GM12878 (cell line): ENCODE results near the gene CAMTA1. TPM values are rescaled to one million over a fixed set of nuclear protein-coding genes. Genes with fewer than 3 reads are reported as not detected.

ENCODE experiments used
- EGR1 ChIP-seq, 2 experiments: IDR thresholded peaks; 1 replicate in 1 of 2; 2 replicates in 1 of 2; pipeline ENCODE4 v1.6.1; 2011 to 2012; ENCODE audit warnings: low read depth in 2 of 2, low read length in 2 of 2, borderline replicate concordance in 1 of 2, mild to moderate bottlenecking in 1 of 2, moderate library complexity in 1 of 2
- ESRRA ChIP-seq: IDR thresholded peaks from 2 replicates; pipeline ENCODE4 v1.6.1; 2012; ENCODE audit warnings: mild to moderate bottlenecking, low read length, improper control_type of control experiment
- FOXK2 ChIP-seq: fragments of 450-650 bp; IDR thresholded peaks from 2 replicates; pipeline ENCODE4 v1.6.1; 2017; ENCODE audit warnings: mild to moderate bottlenecking, moderate library complexity
- JUND ChIP-seq: IDR thresholded peaks from 2 replicates; pipeline ENCODE4 v1.6.1; 2012; ENCODE audit warnings: low read depth, mild to moderate bottlenecking, low read length, improper control_type of control experiment, moderate library complexity
- MEF2B ChIP-seq: fragments of 450-650 bp; IDR thresholded peaks from 2 replicates; pipeline ENCODE4 v1.6.1; 2018; ENCODE audit warnings: mild to moderate bottlenecking, moderate library complexity; ENCODE audit not compliant: partially characterized antibody, poor library complexity, severe bottlenecking
- NR2C1 ChIP-seq: fragments of 450-650 bp; IDR thresholded peaks from 2 replicates; pipeline ENCODE4 v1.6.1; 2017; ENCODE audit warnings: antibody characterized with exemption, mild to moderate bottlenecking, moderate library complexity
- POLR2A ChIP-seq: IDR thresholded peaks from 2 replicates; pipeline ENCODE4 v1.6.1; 2011; ENCODE audit warnings: low read depth, mild to moderate bottlenecking, low read length
- POLR2AphosphoS2 ChIP-seq: IDR thresholded peaks from 2 replicates; pipeline ENCODE4 v1.6.1; 2011; ENCODE audit warnings: low read depth, mild to moderate bottlenecking, low read length, improper control_type of control experiment, moderate library complexity
- SMAD1 ChIP-seq: fragments of 450-650 bp; IDR thresholded peaks from 2 replicates; pipeline ENCODE4 v1.6.1; 2018; ENCODE audit warnings: mild to moderate bottlenecking, low read depth; ENCODE audit not compliant: partially characterized antibody
- SRF ChIP-seq, 2 experiments: IDR thresholded peaks; 2 replicates each; pipeline ENCODE4 v1.6.1; 2011; ENCODE audit warnings: low read depth in 2 of 2, low read length in 2 of 2, mild to moderate bottlenecking in 1 of 2, moderate library complexity in 1 of 2
- ZNF24 ChIP-seq: fragments of 450-650 bp; IDR thresholded peaks from 2 replicates; pipeline ENCODE4 v1.6.1; 2017; ENCODE audit warnings: antibody characterized with exemption, mild to moderate bottlenecking
- polyA plus RNA-seq, 11 experiments: library from polyadenylated mRNA; depleted of rRNA in 4 of 11; unstranded in 6 of 11; stranded (reverse) in 5 of 11; fragments of >200 nt; fragmentation: Nextera tagmentation in 4 of 11; fragmentation: Illumina TruSeq in 1 of 11; extraction: Ambion mirVana in 4 of 11; extraction: Trizol in 1 of 11; gene quantifications; 1 replicate in 1 of 11; 2 replicates in 10 of 11; pipeline versions ENCODE4 v1.2.1 to v1.2.3, GENCODE V29; 2011 to 2016; ENCODE audit warnings: inconsistent platforms in 2 of 11, missing spikeins in 2 of 11, low read depth in 1 of 11
- total RNA-seq, 4 experiments: library from RNA; depleted of rRNA in 3 of 4; stranded (reverse); fragments of >200 nt in 3 of 4; fragmentation: Illumina TruSeq in 1 of 4; extraction: Trizol in 1 of 4; gene quantifications; 2 replicates each; pipeline versions ENCODE4 v1.2.1 to v1.2.3, GENCODE V29; 2013 to 2021
- TF ChIP-seq, protein P1 (sequence below): IDR thresholded peaks from 2 replicates; pipeline ENCODE4 v1.6.1; 2011; ENCODE audit warnings: mild to moderate bottlenecking, low read depth, low read length, moderate library complexity; ENCODE audit not compliant: insufficient replicate concordance
- TF ChIP-seq, protein P2 (sequence below): fragments of 450-650 bp; formaldehyde crosslinking; IDR thresholded peaks from 2 replicates; pipeline ENCODE4 v1.4.0; 2022; ENCODE audit warnings: mild to moderate bottlenecking, moderate library complexity
- TF ChIP-seq, protein P3 (sequence below): fragments of 450-650 bp; IDR thresholded peaks from 2 replicates; pipeline ENCODE4 v1.6.1; 2016; ENCODE audit warnings: mild to moderate bottlenecking, moderate library complexity, borderline replicate concordance

CAMTA1 gene
- total and polyA plus RNA-seq, 10 of the 15 experiments (the other 5 are each of a cell fraction or from before 2014, with no cell fraction given) = 37.7 to 148 (median 76.4) TPM

DNA sequence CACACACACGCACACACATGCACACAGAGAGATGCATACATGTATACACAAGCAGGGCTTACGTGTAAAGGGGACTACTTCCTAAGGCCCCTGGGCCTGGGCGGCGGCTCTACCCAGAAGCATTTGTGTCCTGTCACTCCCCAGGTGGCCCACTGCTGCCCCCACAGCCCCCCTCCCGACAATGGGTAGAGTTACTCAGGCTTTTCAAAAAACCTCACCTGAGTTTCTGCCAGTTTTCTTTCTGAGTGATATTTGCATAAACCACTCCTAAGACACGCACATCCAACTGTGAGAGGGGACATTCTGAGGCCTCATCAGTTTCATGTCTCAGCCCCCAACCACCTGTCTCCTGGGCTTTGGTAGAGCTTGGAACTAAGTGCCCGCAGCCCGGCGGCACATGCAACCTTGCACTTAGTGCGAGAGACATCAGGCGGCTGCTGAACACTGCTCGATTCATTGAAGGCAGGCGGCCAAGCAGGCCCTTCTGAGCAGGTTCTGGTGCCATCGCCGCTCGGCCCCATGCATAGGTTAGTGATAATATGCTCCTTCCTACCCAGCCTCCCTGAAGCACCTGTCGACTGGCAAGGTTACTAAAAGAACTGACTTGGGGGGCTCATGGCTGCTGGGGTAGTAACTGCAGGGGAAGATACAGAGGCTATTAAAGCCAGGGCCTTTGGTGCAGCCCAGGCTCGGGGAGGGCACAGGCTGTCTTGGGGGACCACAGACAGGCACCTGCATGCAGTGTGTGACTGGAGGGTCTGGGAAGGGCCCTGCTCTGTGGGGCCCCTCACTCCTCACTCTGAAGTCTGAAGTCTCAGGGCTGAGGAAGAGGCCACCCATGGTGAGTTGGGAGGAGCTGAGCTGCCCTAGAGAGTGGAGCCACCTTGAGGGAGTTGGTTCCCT, 621.6 kb downstream of the CAMTA1 start (continued):
- TF ChIP-seq ESRRA (no peak), NR2C1 (no peak), ZNF24 (no peak), EGR1 (IDR thresholded peaks at IDR 0.05; ENCODE audit: borderline replicate concordance in 1 of 2, low read depth in 2 of 2, low read length in 2 of 2) (no peak), POLR2AphosphoS2 (no peak), MEF2B (peak; percentile 49), SRF (IDR thresholded peaks at IDR 0.05; ENCODE audit: low read depth in 2 of 2, low read length in 2 of 2) (no peak), SMAD1 (no peak), POLR2A (no peak), FOXK2 (no peak), JUND (no peak)
- TF ChIP-seq, protein P1, sequence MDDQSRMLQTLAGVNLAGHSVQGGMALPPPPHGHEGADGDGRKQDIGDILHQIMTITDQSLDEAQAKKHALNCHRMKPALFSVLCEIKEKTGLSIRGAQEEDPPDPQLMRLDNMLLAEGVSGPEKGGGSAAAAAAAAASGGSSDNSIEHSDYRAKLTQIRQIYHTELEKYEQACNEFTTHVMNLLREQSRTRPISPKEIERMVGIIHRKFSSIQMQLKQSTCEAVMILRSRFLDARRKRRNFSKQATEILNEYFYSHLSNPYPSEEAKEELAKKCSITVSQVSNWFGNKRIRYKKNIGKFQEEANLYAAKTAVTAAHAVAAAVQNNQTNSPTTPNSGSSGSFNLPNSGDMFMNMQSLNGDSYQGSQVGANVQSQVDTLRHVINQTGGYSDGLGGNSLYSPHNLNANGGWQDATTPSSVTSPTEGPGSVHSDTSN = no peak
- TF ChIP-seq, protein P2, sequence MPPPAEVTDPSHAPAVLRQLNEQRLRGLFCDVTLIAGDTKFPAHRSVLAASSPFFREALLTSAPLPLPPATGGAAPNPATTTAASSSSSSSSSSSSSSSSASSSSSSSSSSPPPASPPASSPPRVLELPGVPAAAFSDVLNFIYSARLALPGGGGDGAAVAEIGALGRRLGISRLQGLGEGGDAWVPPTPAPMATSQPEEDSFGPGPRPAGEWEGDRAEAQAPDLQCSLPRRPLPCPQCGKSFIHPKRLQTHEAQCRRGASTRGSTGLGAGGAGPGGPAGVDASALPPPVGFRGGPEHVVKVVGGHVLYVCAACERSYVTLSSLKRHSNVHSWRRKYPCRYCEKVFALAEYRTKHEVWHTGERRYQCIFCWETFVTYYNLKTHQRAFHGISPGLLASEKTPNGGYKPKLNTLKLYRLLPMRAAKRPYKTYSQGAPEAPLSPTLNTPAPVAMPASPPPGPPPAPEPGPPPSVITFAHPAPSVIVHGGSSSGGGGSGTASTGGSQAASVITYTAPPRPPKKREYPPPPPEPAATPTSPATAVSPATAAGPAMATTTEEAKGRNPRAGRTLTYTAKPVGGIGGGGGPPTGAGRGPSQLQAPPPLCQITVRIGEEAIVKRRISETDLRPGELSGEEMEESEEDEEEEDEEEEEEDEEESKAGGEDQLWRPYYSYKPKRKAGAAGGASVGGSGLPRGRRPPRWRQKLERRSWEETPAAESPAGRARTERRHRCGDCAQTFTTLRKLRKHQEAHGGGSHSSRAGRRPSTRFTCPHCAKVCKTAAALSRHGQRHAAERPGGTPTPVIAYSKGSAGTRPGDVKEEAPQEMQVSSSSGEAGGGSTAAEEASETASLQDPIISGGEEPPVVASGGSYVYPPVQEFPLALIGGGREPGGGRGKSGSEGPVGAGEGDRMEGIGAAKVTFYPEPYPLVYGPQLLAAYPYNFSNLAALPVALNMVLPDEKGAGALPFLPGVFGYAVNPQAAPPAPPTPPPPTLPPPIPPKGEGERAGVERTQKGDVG (CRISPR knock-in tag) = no peak
- TF ChIP-seq, protein P3, sequence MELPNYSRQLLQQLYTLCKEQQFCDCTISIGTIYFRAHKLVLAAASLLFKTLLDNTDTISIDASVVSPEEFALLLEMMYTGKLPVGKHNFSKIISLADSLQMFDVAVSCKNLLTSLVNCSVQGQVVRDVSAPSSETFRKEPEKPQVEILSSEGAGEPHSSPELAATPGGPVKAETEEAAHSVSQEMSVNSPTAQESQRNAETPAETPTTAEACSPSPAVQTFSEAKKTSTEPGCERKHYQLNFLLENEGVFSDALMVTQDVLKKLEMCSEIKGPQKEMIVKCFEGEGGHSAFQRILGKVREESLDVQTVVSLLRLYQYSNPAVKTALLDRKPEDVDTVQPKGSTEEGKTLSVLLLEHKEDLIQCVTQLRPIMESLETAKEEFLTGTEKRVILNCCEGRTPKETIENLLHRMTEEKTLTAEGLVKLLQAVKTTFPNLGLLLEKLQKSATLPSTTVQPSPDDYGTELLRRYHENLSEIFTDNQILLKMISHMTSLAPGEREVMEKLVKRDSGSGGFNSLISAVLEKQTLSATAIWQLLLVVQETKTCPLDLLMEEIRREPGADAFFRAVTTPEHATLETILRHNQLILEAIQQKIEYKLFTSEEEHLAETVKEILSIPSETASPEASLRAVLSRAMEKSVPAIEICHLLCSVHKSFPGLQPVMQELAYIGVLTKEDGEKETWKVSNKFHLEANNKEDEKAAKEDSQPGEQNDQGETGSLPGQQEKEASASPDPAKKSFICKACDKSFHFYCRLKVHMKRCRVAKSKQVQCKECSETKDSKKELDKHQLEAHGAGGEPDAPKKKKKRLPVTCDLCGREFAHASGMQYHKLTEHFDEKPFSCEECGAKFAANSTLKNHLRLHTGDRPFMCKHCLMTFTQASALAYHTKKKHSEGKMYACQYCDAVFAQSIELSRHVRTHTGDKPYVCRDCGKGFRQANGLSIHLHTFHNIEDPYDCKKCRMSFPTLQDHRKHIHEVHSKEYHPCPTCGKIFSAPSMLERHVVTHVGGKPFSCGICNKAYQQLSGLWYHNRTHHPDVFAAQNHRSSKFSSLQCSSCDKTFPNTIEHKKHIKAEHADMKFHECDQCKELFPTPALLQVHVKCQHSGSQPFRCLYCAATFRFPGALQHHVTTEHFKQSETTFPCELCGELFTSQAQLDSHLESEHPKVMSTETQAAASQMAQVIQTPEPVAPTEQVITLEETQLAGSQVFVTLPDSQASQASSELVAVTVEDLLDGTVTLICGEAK = no peak
- TF ChIP-seq, all 136 proteins: peak for 8
